Fibroblast of skin of scalp (primary cell): Measurements from ENCODE around the gene SBF2.

Experiments used
- DNase-seq: peaks from one replicate; pipeline ENCODE4 v3.0.0-alpha.2; 2013

SBF2 gene

DNA sequence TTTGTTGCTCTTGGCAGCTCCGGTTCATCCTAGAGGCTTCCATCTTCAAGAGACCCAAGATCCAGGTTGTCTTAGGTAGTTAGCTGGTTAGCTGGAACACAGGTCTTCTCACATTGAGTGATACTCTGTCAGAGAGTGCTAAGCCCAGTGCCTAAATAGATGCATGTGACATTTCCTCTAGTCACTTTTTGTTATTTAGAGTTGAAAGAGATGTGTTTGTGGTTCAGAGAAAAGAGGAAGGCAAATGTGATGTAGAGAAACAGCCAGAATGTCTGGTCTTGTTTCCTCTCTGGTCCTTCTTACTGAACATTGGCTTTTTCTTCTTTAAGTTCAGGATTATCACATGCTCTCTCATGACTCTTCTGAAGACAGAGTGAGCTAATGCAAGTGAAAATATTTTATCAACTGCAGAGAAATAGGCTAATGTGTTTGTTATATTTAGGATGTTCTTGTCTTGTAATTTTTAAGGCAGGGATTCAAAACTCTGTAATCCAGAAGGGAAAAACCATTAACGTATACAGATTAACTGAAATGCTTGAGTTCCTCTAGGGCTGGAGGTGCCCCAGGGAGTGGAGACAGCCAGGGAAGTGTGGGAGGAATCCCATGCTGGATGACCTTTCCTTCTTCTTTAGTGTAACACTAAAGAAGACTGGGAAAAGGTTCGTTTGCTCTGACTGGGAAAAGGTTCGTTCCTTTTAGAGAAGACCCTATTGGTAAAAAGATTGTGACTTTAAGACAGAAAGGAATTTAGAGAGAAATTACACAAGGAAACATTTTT lies 554.7 kb downstream of the SBF2 start:
- no peak for DNase-seq

- DNase-seq, result no peak
Measured at GRCh38 chr11:9738707-9739106, 555.3 kb downstream of the SBF2 start.

- DNase-seq, result no peak
Measured at GRCh38 chr11:9738116-9738515, 555.9 kb downstream of the SBF2 start.

DNA sequence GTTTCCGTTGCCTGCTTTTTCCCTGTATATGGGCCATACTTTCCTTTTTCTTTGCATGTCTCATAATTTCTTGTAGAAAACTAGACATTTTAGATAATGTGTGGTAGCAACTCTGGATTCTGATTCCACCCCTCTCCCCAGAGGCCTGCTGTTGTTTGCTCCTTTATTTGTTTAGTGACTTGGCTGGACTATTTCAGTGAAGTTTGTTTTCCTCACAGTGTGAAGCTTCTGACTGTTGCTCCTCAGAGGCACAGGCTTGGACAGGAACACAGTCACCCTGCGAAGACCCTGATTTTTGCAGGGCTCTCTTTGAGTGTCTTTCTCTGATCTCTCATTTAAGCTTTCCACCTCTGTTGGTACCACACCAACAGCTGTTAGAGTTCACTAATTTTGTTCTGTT lies 557.7 kb downstream of the SBF2 start:
- DNase-seq, result no peak

DNA sequence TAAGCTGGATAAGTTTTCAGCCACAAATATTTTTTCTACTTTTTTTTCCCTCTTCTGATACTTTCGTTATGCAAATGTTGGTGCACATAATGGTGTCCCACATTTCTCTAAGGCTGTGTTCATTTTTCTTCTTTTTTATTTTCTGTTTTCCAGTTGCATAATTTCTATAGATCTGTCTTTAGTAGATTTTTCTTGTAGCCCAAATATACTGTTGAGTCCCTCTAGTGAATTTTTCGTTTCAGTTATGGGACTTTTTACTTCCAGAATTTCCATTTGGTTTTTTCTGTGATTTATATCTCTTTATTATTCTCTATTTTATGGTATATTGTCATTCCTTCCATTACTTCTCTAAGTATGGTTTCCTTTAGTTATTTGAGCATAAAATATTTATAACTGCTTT lies 558.1 kb downstream of the SBF2 start:
- DNase-seq, result no peak

DNA sequence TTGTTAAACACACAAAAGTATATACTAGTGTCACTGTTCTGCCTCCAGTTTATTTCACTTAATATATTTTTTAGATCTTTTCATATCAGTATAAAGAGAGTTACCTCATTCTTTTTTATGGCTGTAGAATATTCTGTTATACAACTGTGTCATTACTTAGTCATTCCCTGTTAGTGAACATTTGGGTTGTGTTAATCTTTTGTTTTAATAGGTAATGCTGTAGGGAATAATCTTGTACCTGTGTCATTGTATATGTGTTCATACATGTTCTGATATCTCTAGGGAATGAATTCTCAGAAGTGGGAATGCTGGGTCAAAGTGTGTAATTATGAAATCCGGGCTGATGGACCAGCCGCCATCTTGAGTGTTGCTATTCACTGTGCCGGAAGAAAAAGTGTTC lies 558.8 kb downstream of the SBF2 start:
- no peak for DNase-seq

GRCh38 chr11:9733212-9733611 lies 560.8 kb downstream of the SBF2 start:
- no peak for DNase-seq

GRCh38 chr11:9732453-9732852 lies 561.6 kb downstream of the SBF2 start:
- DNase-seq, result no peak

DNA sequence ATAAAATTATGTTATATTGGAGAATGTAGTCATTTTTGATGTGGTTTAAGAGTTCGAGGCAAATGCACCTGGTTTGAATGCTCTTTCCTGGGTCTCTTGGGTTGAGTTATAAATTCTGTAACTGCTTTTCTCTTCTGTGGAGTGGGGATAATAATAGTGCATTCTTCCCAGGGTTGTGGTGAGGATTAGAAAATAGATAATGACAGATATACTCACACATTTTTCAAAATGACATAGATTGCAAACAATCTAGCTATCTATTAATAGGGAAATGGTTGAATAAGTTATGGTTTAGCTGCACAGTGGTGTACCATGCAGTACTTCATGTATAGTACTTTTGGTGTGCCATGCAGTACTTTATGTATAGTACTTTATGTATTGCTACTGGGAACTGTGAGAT lies 562.8 kb downstream of the SBF2 start:
- no peak for DNase-seq
